ENCODE data around the gene ZNF136.
A peak's percentile ranks its signal among the peaks of the same experiment; 100 is the strongest.

Gene ZNF136

GRCh38 chr19:12162882-12163806 lies at the start of gene ZNF136:
ZNF136 (plus strand) TSS chr19:12163096; CDS start chr19:12163204, 108 bp downstream.
- DNase-seq = peak; percentile 97

- no peak for DNase-seq
Observed at GRCh38 chr19:12113121-12113520, 49.8 kb upstream of the ZNF136 start.

- no peak for DNase-seq
Observed at GRCh38 chr19:12117201-12117970, 45.5 kb upstream of the ZNF136 start.

- peak; percentile 8 for DNase-seq
Observed at GRCh38 chr19:12126707-12127106, 36.2 kb upstream of the ZNF136 start.

- no peak for DNase-seq
Observed at GRCh38 chr19:12133069-12133468, 29.8 kb upstream of the ZNF136 start.

- DNase-seq = peak; percentile 40
Observed at GRCh38 chr19:12137221-12137940, 25.5 kb upstream of the ZNF136 start.

GRCh38 chr19:12139269-12139668 lies 23.6 kb upstream of the ZNF136 start:
- no peak for DNase-seq

GRCh38 chr19:12139885-12140544 lies 22.9 kb upstream of the ZNF136 start, which contains the start of gene ZNF20:
ZNF20 (minus strand) TSS chr19:12140350; CDS start chr19:12140182, 168 bp downstream.
- DNase-seq = peak; percentile 97

GRCh38 chr19:12140545-12141404 lies 22.1 kb upstream of the ZNF136 start:
- peak; percentile 90 for DNase-seq

- DNase-seq = no peak
Observed at GRCh38 chr19:12141405-12141736, 21.5 kb upstream of the ZNF136 start.

GRCh38 chr19:12145348-12145747 lies 17.5 kb upstream of the ZNF136 start:
- DNase-seq = no peak

- no peak for DNase-seq
Observed at GRCh38 chr19:12155324-12155860, 7.5 kb upstream of the ZNF136 start.

- DNase-seq = peak; percentile 98
Observed at GRCh38 chr19:12156223-12157058, 6.5 kb upstream of the ZNF136 start, which contains the start of gene ZNF625. ZNF625 (minus strand) TSS chr19:12156734; CDS start chr19:12156558, 176 bp downstream.

- no peak for DNase-seq
Observed at GRCh38 chr19:12159773-12160414, 3.0 kb upstream of the ZNF136 start.

- no peak for DNase-seq
Observed at GRCh38 chr19:12162513-12162881, 399 bp upstream of the ZNF136 start.

GRCh38 chr19:12163826-12164225 lies 930 bp downstream of the ZNF136 start:
- DNase-seq = no peak

GRCh38 chr19:12166626-12167025 lies 3.7 kb downstream of the ZNF136 start:
- DNase-seq = no peak

GRCh38 chr19:12180377-12180776 lies 17.5 kb downstream of the ZNF136 start:
- DNase-seq = no peak

GRCh38 chr19:12187625-12188024 lies 24.7 kb downstream of the ZNF136 start:
- DNase-seq = no peak

Measured in NCI-H146 (cell line).